Stimulated activated CD8-positive, alpha-beta memory T cell treated with anti-CD3 and anti-CD28 coated beads, Interleukin-12 subunit alpha, Interleukin-12 subunit beta, amount 100 ng/mL, for 24 hours (primary cell): ENCODE measurements around the gene ARMCX4.
"Not testable (repeated sequence)": the region's sequence is repeated elsewhere in the genome, so short reads cannot be mapped to it uniquely, and the experiment has no call there.

ENCODE experiments used
- DNase-seq: peaks from one replicate; pipeline ENCODE4 v3.0.0-alpha.2; 2020; ENCODE audit errors: extremely low read depth

ARMCX4 gene

GRCh38 chrX:101485212-101485949, at the start of gene ARMCX4:
Gene ARMCX4, plus strand, starts transcription at chrX:101485456. Its CDS starts 3,134 bp downstream, at chrX:101488590.
- peak; percentile 1 for DNase-seq

GRCh38 chrX:101442085-101442484, 43.2 kb upstream of the ARMCX4 start:
- no peak for DNase-seq

- no peak for DNase-seq
Measured at GRCh38 chrX:101449279-101449678, 36.0 kb upstream of the ARMCX4 start.

- no peak for DNase-seq
Measured at GRCh38 chrX:101450085-101450484, 35.2 kb upstream of the ARMCX4 start.

- no peak for DNase-seq
Measured at GRCh38 chrX:101450961-101451360, 34.3 kb upstream of the ARMCX4 start.

- DNase-seq = no peak
Measured at GRCh38 chrX:101452056-101452455, 33.2 kb upstream of the ARMCX4 start.

GRCh38 chrX:101460669-101461068, 24.6 kb upstream of the ARMCX4 start:
- no peak for DNase-seq

GRCh38 chrX:101462892-101463291, 22.4 kb upstream of the ARMCX4 start:
- DNase-seq = no peak

- no peak for DNase-seq
Measured at GRCh38 chrX:101478366-101478765, 6.9 kb upstream of the ARMCX4 start.

GRCh38 chrX:101482296-101482695, 3.0 kb upstream of the ARMCX4 start:
- DNase-seq = no peak

- no peak for DNase-seq
Measured at GRCh38 chrX:101483705-101484104, 1.6 kb upstream of the ARMCX4 start.

- no peak for DNase-seq
Measured at GRCh38 chrX:101484135-101484534, 1.1 kb upstream of the ARMCX4 start.

- no peak for DNase-seq
Measured at GRCh38 chrX:101488796-101489195, 3.5 kb downstream of the ARMCX4 start.

GRCh38 chrX:101491943-101492342, 6.7 kb downstream of the ARMCX4 start:
- no peak for DNase-seq

GRCh38 chrX:101493225-101493624, 8.0 kb downstream of the ARMCX4 start:
- no peak for DNase-seq

- not testable (repeated sequence) for DNase-seq
Measured at GRCh38 chrX:101502929-101503328, 17.7 kb downstream of the ARMCX4 start.

GRCh38 chrX:101507372-101507771, 22.1 kb downstream of the ARMCX4 start:
- no peak for DNase-seq

GRCh38 chrX:101507986-101508385, 22.7 kb downstream of the ARMCX4 start:
- no peak for DNase-seq

GRCh38 chrX:101530944-101531343, 45.7 kb downstream of the ARMCX4 start:
- no peak for DNase-seq
